Left ventricle myocardium inferior (tissue), 1 donor: ENCODE measurements around the gene FOXD3. TPM values are rescaled to one million over a fixed set of nuclear protein-coding genes. Genes with fewer than 3 reads are reported as not detected.
A peak's percentile ranks its signal among the peaks of the same experiment; 100 is the strongest.

Experiments used
- DNase-seq: peaks from one replicate; pipeline ENCODE4 v3.0.0-alpha.2; 2020
- H3K27ac ChIP-seq: fragments of 200-600 bp; replicated peaks from 2 replicates; pipeline ENCODE4 v1.8.0; 2021
- H3K27me3 ChIP-seq: fragments of 200-600 bp; 2 replicates; pipeline ENCODE4 v1.8.0; 2021; ENCODE audit warnings: low read depth
- H3K36me3 ChIP-seq: fragments of 200-600 bp; 2 replicates; pipeline ENCODE4 v1.8.0; 2021
- H3K4me1 ChIP-seq: fragments of 200-600 bp; 2 replicates; pipeline ENCODE4 v1.8.0; 2021
- H3K4me3 ChIP-seq: fragments of 200-600 bp; 2 replicates; pipeline ENCODE4 v1.8.0; 2021; ENCODE audit warnings: mild to moderate bottlenecking, moderate library complexity
- H3K9me3 ChIP-seq: fragments of 200-600 bp; replicated peaks from 2 replicates; pipeline ENCODE4 v1.8.0; 2021
- CTCF ChIP-seq: fragments of 200-600 bp; IDR thresholded peaks from 2 replicates; pipeline ENCODE4 v1.8.0; 2021; ENCODE audit warnings: antibody characterized with exemption, mild to moderate bottlenecking, borderline replicate concordance
- intact Hi-C: fragments of 100-400 bp; cut with micrococcal nuclease; formaldehyde crosslinking; loops from one replicate; pipeline ENCODE4 v1.11.0; 2022
- long read RNA-seq: library from polyadenylated mRNA; unstranded; transcript quantifications from one replicate; pipeline ENCODE4 v2.0.0, GENCODE V29; 2021
- total RNA-seq: library from RNA; stranded (reverse); fragmentation: NEBNext Ultra II Directional; extraction: Animal tissue kit (Norgen Biotek cat#: 25700); gene quantifications from one replicate; pipeline ENCODE4 v1.2.1, GENCODE V29; 2021
- donor health status: DM: no; HTN: yes; CAD: no; lungs with severe emphysema.

Gene FOXD3
- 0.11 TPM for total RNA-seq
- long read RNA-seq, partial matches to known transcripts: 0 of 1 reads
- long read RNA-seq, other reads (novel, unspliced or antisense): 0 of 1 reads

- Histone ChIP-seq H3K27me3 (peaks cover 100% of the 10 kb centered on the region), H3K27ac (peak within 1 kb of the TSS; percentile 39), H3K4me1 (peaks cover 48% of the 10 kb centered on the region), H3K36me3 (no peaks in the 10 kb centered on the region), H3K4me3 (peak within 1 kb of the TSS; percentile 65), H3K9me3 (no peaks in the 10 kb centered on the region)
- intact Hi-C loops: no loop called here
- no peak for TF ChIP-seq CTCF
- DNase-seq: peak; percentile 52
Observed at GRCh38 chr1:63322114-63322943, at the start of gene FOXD3. Gene FOXD3 (plus strand): TSS chr1:63322567. CDS start chr1:63323059, 492 bp downstream.

- Histone ChIP-seq H3K4me1 (no peaks in the 10 kb centered on the region), H3K9me3 (no peaks in the 10 kb centered on the region), H3K27me3 (peaks cover 83% of the 10 kb centered on the region), H3K27ac (no peak overlapping the region), H3K36me3 (no peaks in the 10 kb centered on the region), H3K4me3 (no peak overlapping the region)
- DNase-seq: no peak
- no peak for TF ChIP-seq CTCF
- intact Hi-C loops: no loop called here
Observed at GRCh38 chr1:63272811-63273210, 49.6 kb upstream of the FOXD3 start.

DNA sequence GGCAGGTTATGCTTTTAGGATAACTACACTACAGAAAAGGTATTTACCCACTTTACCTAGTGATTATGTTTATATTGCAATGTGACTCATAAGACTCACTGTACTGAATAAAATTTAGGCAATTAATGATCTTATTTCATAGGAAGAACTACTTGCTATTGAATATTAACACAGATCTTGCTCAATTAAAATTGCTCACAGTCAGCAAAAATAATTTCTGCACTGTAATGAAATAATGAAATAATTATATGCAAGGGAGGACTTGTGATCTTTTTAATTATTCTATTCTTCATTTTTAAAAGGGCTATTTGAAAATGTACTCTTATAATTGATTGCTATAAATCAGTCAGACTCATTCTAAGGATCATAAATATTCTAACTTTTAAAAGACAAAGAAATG, 48.0 kb upstream of the FOXD3 start:
- H3K27ac ChIP-seq: no peak overlapping the region
- TF ChIP-seq CTCF: no peak
- intact Hi-C loops: no loop called here
- no peak overlapping the region for H3K4me3 ChIP-seq
- H3K36me3 ChIP-seq: no peaks in the 10 kb centered on the region
- peaks cover 68% of the 10 kb centered on the region for H3K27me3 ChIP-seq
- DNase-seq: no peak
- no peaks in the 10 kb centered on the region for H3K9me3 ChIP-seq
- H3K4me1 ChIP-seq: no peaks in the 10 kb centered on the region

GRCh38 chr1:63274979-63275378, 47.4 kb upstream of the FOXD3 start:
- Histone ChIP-seq H3K27ac (no peak overlapping the region), H3K27me3 (peaks cover 63% of the 10 kb centered on the region), H3K4me3 (no peak overlapping the region), H3K36me3 (no peaks in the 10 kb centered on the region), H3K4me1 (no peaks in the 10 kb centered on the region), H3K9me3 (no peaks in the 10 kb centered on the region)
- no peak for TF ChIP-seq CTCF
- intact Hi-C loops: no loop called here
- DNase-seq: no peak

- no peak for DNase-seq
- intact Hi-C loops: no loop called here
- H3K27ac ChIP-seq: no peak overlapping the region
- H3K4me3 ChIP-seq: no peak overlapping the region
- H3K9me3 ChIP-seq: no peaks in the 10 kb centered on the region
- H3K36me3 ChIP-seq: no peaks in the 10 kb centered on the region
- no peak for TF ChIP-seq CTCF
- no peaks in the 10 kb centered on the region for H3K4me1 ChIP-seq
- peaks cover 47% of the 10 kb centered on the region for H3K27me3 ChIP-seq
Observed at GRCh38 chr1:63276624-63277023, 45.7 kb upstream of the FOXD3 start.
